ENCODE measurements around the gene COL4A6. TPM values are rescaled to one million over a fixed set of nuclear protein-coding genes. Genes with fewer than 3 reads are reported as not detected.

The COL4A6 gene
- total and polyA plus RNA-seq, 2 donors (not counting 3 experiments of a cell fraction or from before 2014, with no cell fraction given), result 0.49 to 0.62 TPM

DNA sequence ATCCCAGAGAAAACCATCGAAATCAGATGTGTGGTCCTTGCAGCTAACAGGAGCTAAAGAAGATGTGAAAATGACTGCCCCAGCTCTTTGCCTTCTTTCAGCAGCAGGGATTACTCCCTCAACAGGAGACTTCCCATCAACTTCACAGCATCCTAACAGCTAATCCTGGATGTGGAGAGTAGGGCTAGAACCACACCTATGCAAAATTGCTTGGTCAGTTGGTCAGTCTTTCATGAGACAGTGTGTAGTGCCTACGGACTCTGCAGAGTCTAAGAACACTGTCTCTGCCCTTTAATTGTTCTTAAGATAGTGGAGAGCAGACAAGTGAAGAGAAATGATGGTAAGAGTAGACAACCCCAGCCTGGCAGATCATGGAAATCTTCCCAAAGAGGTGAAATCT lies 133.5 kb downstream of the COL4A6 start:
- Histone ChIP-seq H3K4me1 (ENCODE audit: control insufficient read depth, extremely low read depth, insufficient read depth, low read length) (no peaks in the 10 kb centered on the region), H3K4me2 (ENCODE audit: insufficient read depth, low read length) (no peak overlapping the region), H3K79me2 (ENCODE audit: control insufficient read depth, insufficient read depth, low read length) (no peaks in the 10 kb centered on the region), H3K4me3 (replicated peaks in 1 of 3; ENCODE audit: insufficient read depth in 1 of 3, low read depth in 1 of 3, low read length in 3 of 3) (no peak overlapping the region), H3K9me1 (replicated peaks; ENCODE audit: control insufficient read depth, extremely low read depth, insufficient read depth, low read length) (no peaks in the 10 kb centered on the region), H3K9me3 (replicated peaks; ENCODE audit: control insufficient read depth, insufficient read depth, low read length) (no peaks in the 10 kb centered on the region), H3K27me3 (ENCODE audit: control insufficient read depth in 2 of 2, insufficient read depth in 2 of 2, low read length in 2 of 2) (no peaks in the 10 kb centered on the region), H3K27ac (ENCODE audit: insufficient read depth, low read depth, low read length) (no peak overlapping the region), H2AFZ (ENCODE audit: low read depth, low read length) (no peak overlapping the region), H3K9ac (replicated peaks; ENCODE audit: extremely low read depth, insufficient read depth, low read length) (no peak overlapping the region), H4K20me1 (replicated peaks; ENCODE audit: control insufficient read depth, extremely low read depth, insufficient read depth, low read length) (no peaks in the 10 kb centered on the region), H3K36me3 (ENCODE audit: control insufficient read depth in 2 of 2, extremely low read depth in 1 of 2, insufficient read depth in 2 of 2, low read length in 2 of 2) (no peaks in the 10 kb centered on the region)
- ChIA-PET POLR2A (no interaction called here), CTCF (interaction anchor here (3.4 to 6.3 kb wide), 2 partner anchors 80 to 138 kb away, joined by 26 to 72 read pairs; no protein-coding TSS in a partner anchor)
- TF ChIP-seq, protein P1, sequence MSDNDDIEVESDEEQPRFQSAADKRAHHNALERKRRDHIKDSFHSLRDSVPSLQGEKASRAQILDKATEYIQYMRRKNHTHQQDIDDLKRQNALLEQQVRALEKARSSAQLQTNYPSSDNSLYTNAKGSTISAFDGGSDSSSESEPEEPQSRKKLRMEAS (IDR thresholded peaks at IDR 0.05; ENCODE audit: insufficient read depth, insufficient read length), result no peak
- TF ChIP-seq FOS (IDR thresholded peaks at IDR 0.05; ENCODE audit: borderline replicate concordance, insufficient read depth, low read length), result no peak
- TF ChIP-seq, protein P2, sequence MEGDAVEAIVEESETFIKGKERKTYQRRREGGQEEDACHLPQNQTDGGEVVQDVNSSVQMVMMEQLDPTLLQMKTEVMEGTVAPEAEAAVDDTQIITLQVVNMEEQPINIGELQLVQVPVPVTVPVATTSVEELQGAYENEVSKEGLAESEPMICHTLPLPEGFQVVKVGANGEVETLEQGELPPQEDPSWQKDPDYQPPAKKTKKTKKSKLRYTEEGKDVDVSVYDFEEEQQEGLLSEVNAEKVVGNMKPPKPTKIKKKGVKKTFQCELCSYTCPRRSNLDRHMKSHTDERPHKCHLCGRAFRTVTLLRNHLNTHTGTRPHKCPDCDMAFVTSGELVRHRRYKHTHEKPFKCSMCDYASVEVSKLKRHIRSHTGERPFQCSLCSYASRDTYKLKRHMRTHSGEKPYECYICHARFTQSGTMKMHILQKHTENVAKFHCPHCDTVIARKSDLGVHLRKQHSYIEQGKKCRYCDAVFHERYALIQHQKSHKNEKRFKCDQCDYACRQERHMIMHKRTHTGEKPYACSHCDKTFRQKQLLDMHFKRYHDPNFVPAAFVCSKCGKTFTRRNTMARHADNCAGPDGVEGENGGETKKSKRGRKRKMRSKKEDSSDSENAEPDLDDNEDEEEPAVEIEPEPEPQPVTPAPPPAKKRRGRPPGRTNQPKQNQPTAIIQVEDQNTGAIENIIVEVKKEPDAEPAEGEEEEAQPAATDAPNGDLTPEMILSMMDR (IDR thresholded peaks at IDR 0.05; ENCODE audit: extremely low read depth in 1 of 2, insufficient read depth in 1 of 2, low read depth in 1 of 2, low read length in 2 of 2), result no peak
- no peak for TF ChIP-seq POLR2AphosphoS5 (IDR thresholded peaks at IDR 0.05; ENCODE audit: insufficient read depth, low read depth, low read length)
- TF ChIP-seq MYC (IDR thresholded peaks at IDR 0.05; ENCODE audit: low read depth, low read length), result no peak
- no peak for TF ChIP-seq JUN (IDR thresholded peaks at IDR 0.05; ENCODE audit: borderline replicate concordance, insufficient read depth, insufficient read length, low read depth)
- FAIRE-seq, result no peak
- DNase-seq (ENCODE audit: low read depth, low spot score), result no peak
- BruUV-seq (replicated peaks), result no TSS peak
- dilution Hi-C loops (cut with MboI; ENCODE audit: extremely low pct_ligation_motif_present, low sequenced_read_pairs), result no loop called here
- intact Hi-C loops (cut with micrococcal nuclease), result loop anchor here (2.0 to 10.0 kb wide), 3 partner anchors 80 to 230 kb away; no protein-coding TSS in a partner anchor

All from endothelial cell of umbilical vein (primary cell).